Colonic mucosa (tissue), 4 donors: ENCODE measurements around the gene CCDC186. TPM values are rescaled to one million over a fixed set of nuclear protein-coding genes. Genes with fewer than 3 reads are reported as not detected.
"Not testable (repeated sequence)": the region's sequence is repeated elsewhere in the genome, so short reads cannot be mapped to it uniquely, and the experiment has no call there.

Experiments
- DNase-seq: peaks from one replicate; pipeline ENCODE4 v3.0.0-alpha.2; 2020
- H3K27ac ChIP-seq: fragments of 200-600 bp; one replicate; pipeline ENCODE4 v1.8.0; 2021
- H3K27me3 ChIP-seq: fragments of 200-600 bp; one replicate; pipeline ENCODE4 v1.8.0; 2021
- H3K36me3 ChIP-seq: fragments of 200-600 bp; one replicate; pipeline ENCODE4 v1.8.0; 2021
- H3K4me1 ChIP-seq: fragments of 200-600 bp; one replicate; pipeline ENCODE4 v1.8.0; 2021; ENCODE audit warnings: mild to moderate bottlenecking
- H3K4me3 ChIP-seq: fragments of 200-600 bp; one replicate; pipeline ENCODE4 v1.8.0; 2021
- H3K9ac ChIP-seq, 2 donors: one replicate each; pipeline ENCODE4 v1.7.0; 2013; ENCODE audit warnings: control low read depth in 2 of 2, low read depth in 2 of 2, low read length in 2 of 2
- H3K9me3 ChIP-seq: fragments of 200-600 bp; one replicate; pipeline ENCODE4 v1.8.0; 2021
- CTCF ChIP-seq: fragments of 200-600 bp; IDR thresholded peaks from one replicate; pipeline ENCODE4 v1.8.0; 2022; ENCODE audit warnings: antibody characterized with exemption, mild to moderate bottlenecking
- intact Hi-C: fragments of 100-400 bp; cut with DNase I; formaldehyde crosslinking; loops from one replicate; pipeline ENCODE4 v1.14.1; 2022
- total RNA-seq, 2 donors: library from RNA; stranded (reverse); fragmentation: NEBNext Ultra II Directional in 1 of 2; extraction: Animal tissue kit (Norgen Biotek cat#: 25700) in 1 of 2; gene quantifications; one replicate each; pipeline ENCODE4 v1.2.1, GENCODE V29; 2021
- donor health status: healthy.
- donor health status: DM: no; HTN: no; CAD: no.
- donor health status: DM: no; HTN: no; CAD: no.

Gene CCDC186
- total RNA-seq, 2 donors from 2014 or later = 31.2 to 53.1 TPM

GRCh38 chr10:114157912-114158311, 16.1 kb downstream of the CCDC186 start:
- intact Hi-C loops = no loop called here
- Histone ChIP-seq H3K9me3 (no peaks in the 10 kb centered on the region), H3K27me3 (no peaks in the 10 kb centered on the region), H3K4me3 (no peak overlapping the region), H3K27ac (no peak overlapping the region), H3K4me1 (peaks cover 4% of the 10 kb centered on the region), H3K36me3 (no peaks in the 10 kb centered on the region), H3K9ac (no peak overlapping the region)
- DNase-seq = no peak
- no peak for TF ChIP-seq CTCF

- intact Hi-C loops = no loop called here
- Histone ChIP-seq H3K4me1 (no peaks in the 10 kb centered on the region), H3K4me3 (no peak overlapping the region), H3K9me3 (no peaks in the 10 kb centered on the region), H3K9ac (no peak overlapping the region), H3K27me3 (no peaks in the 10 kb centered on the region), H3K27ac (no peak overlapping the region), H3K36me3 (peaks cover 4% of the 10 kb centered on the region)
- no peak for TF ChIP-seq CTCF
- DNase-seq = no peak
Measured at GRCh38 chr10:114151892-114152291, 22.1 kb downstream of the CCDC186 start.

GRCh38 chr10:114151486-114151885, 22.5 kb downstream of the CCDC186 start:
- H3K4me1 ChIP-seq = no peaks in the 10 kb centered on the region
- intact Hi-C loops = no loop called here
- no peak for TF ChIP-seq CTCF
- no peaks in the 10 kb centered on the region for H3K9me3 ChIP-seq
- H3K36me3 ChIP-seq = peaks cover 4% of the 10 kb centered on the region
- H3K4me3 ChIP-seq = no peak overlapping the region
- DNase-seq = no peak
- H3K27ac ChIP-seq = no peak overlapping the region
- no peak overlapping the region for H3K9ac ChIP-seq
- no peaks in the 10 kb centered on the region for H3K27me3 ChIP-seq

- H3K27me3 ChIP-seq, H3K4me3 ChIP-seq, H3K27ac ChIP-seq, DNase-seq, H3K9ac ChIP-seq, H3K36me3 ChIP-seq, H3K4me1 ChIP-seq, intact Hi-C loops, H3K9me3 ChIP-seq: not testable (repeated sequence)
Measured at GRCh38 chr10:114149476-114149875, 24.5 kb downstream of the CCDC186 start.

- no peak overlapping the region for H3K9ac ChIP-seq
- TF ChIP-seq CTCF = no peak
Measured at GRCh38 chr10:114143160-114143559, 30.8 kb downstream of the CCDC186 start.

GRCh38 chr10:114142018-114142417, 32.0 kb downstream of the CCDC186 start:
- Histone ChIP-seq H3K9ac (no peak overlapping the region), H3K36me3 (peaks cover 3% of the 10 kb centered on the region), H3K27me3 (no peaks in the 10 kb centered on the region), H3K4me1 (no peaks in the 10 kb centered on the region), H3K9me3 (no peaks in the 10 kb centered on the region), H3K27ac (no peak overlapping the region), H3K4me3 (no peak overlapping the region)
- DNase-seq = no peak
- TF ChIP-seq CTCF = no peak
- intact Hi-C loops = no loop called here

More at GRCh38 chr10:114143160-114143559, 30.8 kb downstream of the CCDC186 start:
- no peak for DNase-seq
- no peaks in the 10 kb centered on the region for H3K4me1 ChIP-seq
- intact Hi-C loops = no loop called here
- H3K4me3 ChIP-seq = no peak overlapping the region
- H3K9me3 ChIP-seq = no peaks in the 10 kb centered on the region
- no peaks in the 10 kb centered on the region for H3K27me3 ChIP-seq
- H3K36me3 ChIP-seq = peaks cover 4% of the 10 kb centered on the region
- no peak overlapping the region for H3K27ac ChIP-seq

- H3K27ac ChIP-seq, H3K4me1 ChIP-seq, H3K4me3 ChIP-seq, H3K36me3 ChIP-seq, intact Hi-C loops, DNase-seq, H3K9ac ChIP-seq, H3K27me3 ChIP-seq, H3K9me3 ChIP-seq: not testable (repeated sequence)
Measured at GRCh38 chr10:114140827-114141226, 33.2 kb downstream of the CCDC186 start.
